HUES6 (cell line): ENCODE data around the gene RRP8.

ENCODE experiments used
- H3K27ac ChIP-seq: 2 replicates; pipeline ENCODE4 v1.7.0; 2013; ENCODE audit warnings: low read depth, mild to moderate bottlenecking, low read length, inconsistent platforms
- H3K27me3 ChIP-seq: 2 replicates; pipeline ENCODE4 v1.6.1; 2013; ENCODE audit warnings: low read length; ENCODE audit not compliant: control insufficient read depth, insufficient read depth
- H3K36me3 ChIP-seq: 2 replicates; pipeline ENCODE4 v1.6.1; 2013; ENCODE audit warnings: low read length; ENCODE audit not compliant: control insufficient read depth, insufficient read depth
- H3K4me1 ChIP-seq: 2 replicates; pipeline ENCODE4 v1.6.1; 2013; ENCODE audit warnings: low read length; ENCODE audit not compliant: control insufficient read depth, insufficient read depth
- H3K4me3 ChIP-seq: 2 replicates; pipeline ENCODE4 v1.5.1; 2013; ENCODE audit warnings: low read depth, low read length
- H3K9ac ChIP-seq: one replicate; pipeline ENCODE4 v1.6.1; 2013; ENCODE audit warnings: mild to moderate bottlenecking, low read length
- H3K9me3 ChIP-seq: 2 replicates; pipeline ENCODE4 v1.6.1; 2013; ENCODE audit warnings: low read depth, low read length; ENCODE audit not compliant: control insufficient read depth, insufficient read depth

Gene RRP8

DNA sequence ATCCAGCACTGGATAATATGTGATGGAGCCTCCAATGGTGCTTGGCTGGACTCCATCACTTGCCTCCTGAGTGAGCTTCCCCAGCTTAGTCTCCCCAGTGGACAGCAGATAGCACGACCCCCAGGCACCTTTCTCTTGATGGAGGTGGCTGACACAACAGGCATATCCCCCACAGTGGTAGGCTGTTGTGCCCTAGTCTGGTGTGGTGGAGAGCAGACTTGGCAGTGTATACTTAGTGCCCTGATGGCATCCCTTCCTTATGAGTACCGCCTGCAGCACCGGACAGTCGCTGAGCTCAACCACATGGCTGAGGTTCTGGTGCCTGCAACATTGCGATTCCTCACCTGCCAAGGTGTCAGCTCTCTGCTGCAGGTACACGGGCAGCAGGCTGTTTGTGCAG, 56.2 kb downstream of the RRP8 start:
- no peaks in the 10 kb centered on the region for H3K27me3 ChIP-seq

DNA sequence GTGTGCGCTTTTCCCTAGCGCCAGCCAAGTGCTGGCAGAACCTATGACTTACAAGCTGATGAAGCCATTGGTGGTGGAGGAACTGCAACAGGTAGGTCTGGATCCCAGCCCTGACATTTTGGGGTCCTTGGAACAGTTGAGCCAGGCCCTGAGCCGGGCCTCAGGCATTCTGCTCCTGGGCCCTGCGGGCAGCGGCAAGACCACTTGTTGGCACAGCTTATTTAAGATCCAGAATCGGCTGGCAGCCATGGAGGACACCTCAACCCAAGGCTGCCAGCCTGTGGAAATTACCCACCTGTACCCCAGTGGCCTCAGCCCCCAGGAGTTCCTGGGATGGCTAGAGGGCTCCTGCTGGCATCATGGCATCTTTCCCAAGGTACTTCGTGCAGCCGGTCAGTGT, 56.7 kb downstream of the RRP8 start:
- H3K9me3 ChIP-seq = no peaks in the 10 kb centered on the region
- H3K4me1 ChIP-seq = no peaks in the 10 kb centered on the region
- no peak overlapping the region for H3K9ac ChIP-seq
- H3K27me3 ChIP-seq = no peaks in the 10 kb centered on the region
- no peak overlapping the region for H3K27ac ChIP-seq
- peaks cover 19% of the 10 kb centered on the region; the same call in 1 of the 2 replicates for H3K36me3 ChIP-seq
- no peak overlapping the region for H3K4me3 ChIP-seq

More for the DNA sequence above, 56.2 kb downstream of the RRP8 start:
- Histone ChIP-seq H3K9ac (no peak overlapping the region), H3K27ac (no peak overlapping the region), H3K9me3 (no peaks in the 10 kb centered on the region), H3K4me3 (no peak overlapping the region), H3K36me3 (peaks cover 19% of the 10 kb centered on the region; the same call in 1 of the 2 replicates), H3K4me1 (no peaks in the 10 kb centered on the region)

DNA sequence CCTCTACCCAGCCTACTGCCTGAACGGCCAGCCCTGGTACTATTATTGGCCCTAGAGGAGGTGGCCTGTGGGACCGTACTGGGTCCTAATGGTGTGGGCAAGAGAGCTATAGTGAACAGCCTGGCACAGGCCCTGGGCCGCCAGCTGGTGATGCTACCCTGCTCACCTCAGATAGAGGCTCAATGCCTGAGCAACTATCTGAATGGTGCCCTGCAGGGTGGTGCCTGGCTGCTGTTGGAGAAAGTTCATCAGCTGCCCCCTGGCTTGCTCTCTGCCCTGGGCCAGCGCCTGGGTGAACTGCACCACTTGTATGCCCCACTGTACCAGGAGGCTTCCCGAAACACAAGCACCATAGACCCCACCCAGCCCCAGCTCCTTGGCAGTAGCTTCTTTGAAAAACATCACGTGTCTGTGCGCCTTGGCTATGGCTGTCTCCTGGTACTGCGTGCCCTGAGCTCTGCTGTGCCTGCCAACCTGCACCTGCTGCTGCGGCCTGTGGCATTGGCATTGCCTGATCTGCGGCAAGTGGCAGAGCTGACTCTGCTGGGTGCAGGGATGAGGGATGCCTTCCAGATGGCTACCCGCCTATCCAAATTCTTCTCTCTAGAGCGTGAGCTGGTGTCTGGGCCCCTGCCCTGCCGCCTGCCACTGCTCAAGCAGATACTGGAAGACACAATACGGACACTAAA, 57.4 kb downstream of the RRP8 start:
- H3K4me1 ChIP-seq = no peaks in the 10 kb centered on the region
- H3K27ac ChIP-seq = no peak overlapping the region
- no peaks in the 10 kb centered on the region for H3K27me3 ChIP-seq
- no peaks in the 10 kb centered on the region for H3K9me3 ChIP-seq
- H3K9ac ChIP-seq = no peak overlapping the region
- H3K36me3 ChIP-seq = peaks cover 19% of the 10 kb centered on the region; the same call in 1 of the 2 replicates
- no peak overlapping the region for H3K4me3 ChIP-seq
